Dendritic cell treated with granulocyte-macrophage colony-stimulating factor and Interleukin-4, amounts not matched to agents 40 ng/mL and 50 ng/mL, for 4 days (primary cell): ENCODE results near the gene C12orf75.

Experiments
- H3K27ac Mint-ChIP-seq: one replicate; pipeline ENCODE4 v1.8.0; 2022; ENCODE audit warnings: mild to moderate bottlenecking, mixed read lengths
- H3K27me3 Mint-ChIP-seq: one replicate; pipeline ENCODE4 v1.8.0; 2022; ENCODE audit warnings: mild to moderate bottlenecking, mixed read lengths
- H3K36me3 Mint-ChIP-seq: one replicate; pipeline ENCODE4 v1.8.0; 2022; ENCODE audit warnings: low read depth, mixed read lengths
- H3K4me1 Mint-ChIP-seq: one replicate; pipeline ENCODE4 v1.8.0; 2022; ENCODE audit warnings: low read depth, mixed read lengths
- H3K4me3 Mint-ChIP-seq: one replicate; pipeline ENCODE4 v1.8.0; 2022; ENCODE audit warnings: mild to moderate bottlenecking, moderate library complexity, mixed read lengths
- H3K9me3 Mint-ChIP-seq: one replicate; pipeline ENCODE4 v1.8.0; 2022; ENCODE audit warnings: mixed read lengths
- intact Hi-C: fragments of 100-400 bp; cut with micrococcal nuclease; formaldehyde crosslinking; loops from one replicate; pipeline ENCODE4 v1.15.0; 2022

Gene C12orf75

DNA sequence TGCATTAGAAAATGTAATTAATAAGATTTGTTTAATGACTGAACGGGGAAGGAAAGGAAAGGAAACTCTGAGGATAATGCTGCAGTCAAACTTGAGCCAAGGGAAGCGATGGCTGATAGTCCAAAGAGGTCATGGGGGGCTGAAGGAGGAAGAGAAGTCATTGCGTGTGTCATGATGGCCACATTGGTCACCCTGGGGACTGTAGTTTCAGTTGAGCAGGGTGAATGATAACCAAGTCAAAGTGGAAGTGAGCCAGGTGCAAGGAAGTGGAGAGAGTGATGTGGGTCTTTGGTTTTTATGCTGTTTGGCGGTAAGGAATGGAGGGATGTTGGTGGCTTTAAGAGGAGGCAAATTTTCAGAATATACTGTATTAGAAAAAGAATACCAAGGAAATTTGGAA, 21.6 kb downstream of the C12orf75 start:
- Mint-ChIP-seq H3K9me3 (no peaks in the 10 kb centered on the region), H3K4me1 (peaks cover 12% of the 10 kb centered on the region), H3K4me3 (no peak overlapping the region), H3K36me3 (no peaks in the 10 kb centered on the region), H3K27ac (no peak overlapping the region), H3K27me3 (no peaks in the 10 kb centered on the region)
- intact Hi-C loops, result no loop called here

DNA sequence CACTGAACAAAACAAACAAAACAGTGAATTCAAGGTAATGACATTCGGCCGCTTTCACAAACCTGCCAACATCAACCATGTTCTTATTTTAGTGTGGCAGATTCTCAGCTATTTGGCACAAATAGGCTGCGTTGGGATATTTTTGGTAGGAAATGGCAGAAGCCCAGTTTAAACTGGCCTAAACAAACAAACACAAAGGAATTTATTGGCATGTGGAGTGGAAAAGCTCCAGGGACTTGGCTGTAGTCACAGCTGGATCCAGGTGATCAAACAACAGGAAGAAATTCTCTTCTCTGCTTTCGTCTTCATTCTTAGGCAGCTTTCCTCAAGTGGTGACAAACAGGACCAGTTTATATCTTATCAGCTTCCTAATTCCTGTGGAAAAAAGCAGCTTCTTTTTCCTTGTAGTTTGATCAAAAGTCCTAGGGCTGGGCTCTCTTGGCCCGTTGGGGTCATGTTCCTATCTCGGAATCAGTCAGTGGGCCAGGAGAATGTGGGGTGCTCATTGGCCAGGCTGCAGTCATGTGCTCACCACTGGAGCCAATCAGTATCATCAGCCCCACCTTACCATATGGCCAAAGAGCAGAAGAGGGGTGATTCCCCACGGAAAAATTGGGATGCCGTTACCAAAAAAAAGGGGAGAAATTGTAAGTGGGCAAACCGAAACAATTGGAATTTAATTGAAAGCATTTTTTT, 22.6 kb downstream of the C12orf75 start:
- Mint-ChIP-seq H3K27ac (no peak overlapping the region), H3K9me3 (no peaks in the 10 kb centered on the region), H3K36me3 (no peaks in the 10 kb centered on the region), H3K4me3 (no peak overlapping the region), H3K4me1 (peaks cover 16% of the 10 kb centered on the region), H3K27me3 (no peaks in the 10 kb centered on the region)
- intact Hi-C loops, result no loop called here

DNA sequence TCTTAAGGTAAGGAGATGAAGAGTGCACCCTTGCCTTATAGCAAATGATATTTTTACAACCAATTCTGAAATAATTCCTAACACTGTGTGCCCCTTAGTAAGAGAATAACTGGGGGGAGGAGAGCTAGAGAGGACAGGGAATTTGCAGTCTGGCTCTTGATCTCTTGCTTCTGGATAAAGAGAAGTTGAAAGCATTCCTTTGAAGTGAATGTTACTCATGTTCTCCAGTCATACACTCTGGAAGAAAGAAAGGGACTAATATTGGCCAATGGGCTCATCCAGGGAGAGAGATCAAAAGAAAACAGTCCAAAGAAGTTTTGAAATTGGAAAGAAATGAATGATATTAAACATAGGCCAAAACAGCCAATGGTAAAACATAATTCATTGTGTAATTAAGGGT, 25.3 kb downstream of the C12orf75 start:
- peaks cover 28% of the 10 kb centered on the region for H3K4me1 Mint-ChIP-seq
- H3K27me3 Mint-ChIP-seq, result no peaks in the 10 kb centered on the region
- intact Hi-C loops, result no loop called here
- H3K9me3 Mint-ChIP-seq, result no peaks in the 10 kb centered on the region
- no peak overlapping the region for H3K27ac Mint-ChIP-seq
- H3K36me3 Mint-ChIP-seq, result no peaks in the 10 kb centered on the region
- H3K4me3 Mint-ChIP-seq, result no peak overlapping the region

DNA sequence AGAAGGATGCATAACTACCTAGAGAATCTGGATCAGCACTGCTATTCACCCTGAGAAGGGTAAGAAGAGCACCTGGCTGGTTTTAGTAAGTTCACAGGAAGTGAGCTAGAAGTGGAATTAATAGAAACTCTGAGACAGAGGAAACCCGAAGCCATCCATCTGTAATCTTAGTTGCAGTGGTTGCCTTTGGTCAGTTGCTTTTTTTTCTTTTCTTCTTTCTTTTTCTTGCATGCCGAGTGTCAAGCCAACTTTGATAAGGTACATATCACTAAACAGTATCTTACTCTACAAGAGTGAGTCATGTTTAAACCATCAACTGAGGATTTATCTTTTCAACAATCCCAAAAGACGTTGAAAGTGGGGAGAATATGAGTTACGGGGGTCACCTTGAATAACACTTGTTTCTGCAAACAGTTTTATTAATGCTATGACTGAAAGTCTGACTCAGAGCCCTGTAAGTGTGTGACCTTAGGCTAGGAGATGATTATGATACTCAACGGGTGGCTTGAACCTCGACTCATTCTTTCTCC, 26.7 kb downstream of the C12orf75 start:
- intact Hi-C loops, result no loop called here

DNA sequence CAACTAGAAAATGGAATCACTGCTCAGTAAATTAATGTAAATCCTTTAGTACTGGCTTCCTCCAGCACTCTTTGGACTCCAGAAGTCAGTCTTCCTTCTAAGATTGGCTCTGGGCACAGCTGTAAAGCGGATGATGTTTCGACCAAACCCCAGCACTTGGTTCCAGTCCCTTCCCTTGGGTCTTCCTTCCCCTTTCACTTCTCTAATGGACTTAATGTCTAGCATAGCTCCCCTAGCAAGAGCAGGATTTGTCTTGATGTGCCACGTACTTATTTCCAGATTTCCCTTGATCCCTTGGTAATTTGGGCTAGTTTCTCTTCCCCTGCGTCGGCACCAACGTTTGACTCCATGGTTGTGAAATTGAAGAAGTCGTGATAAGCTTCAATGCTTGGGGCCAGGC, 28.3 kb downstream of the C12orf75 start:
- intact Hi-C loops, result no loop called here
- H3K36me3 Mint-ChIP-seq, result no peaks in the 10 kb centered on the region
- peaks cover 18% of the 10 kb centered on the region for H3K4me1 Mint-ChIP-seq
- H3K27ac Mint-ChIP-seq, result peak overlapping the region; percentile 74
- H3K4me3 Mint-ChIP-seq, result peak overlapping the region; percentile 35
- no peaks in the 10 kb centered on the region for H3K27me3 Mint-ChIP-seq
- no peaks in the 10 kb centered on the region for H3K9me3 Mint-ChIP-seq

More for the DNA sequence above, 26.7 kb downstream of the C12orf75 start:
- Mint-ChIP-seq H3K9me3 (no peaks in the 10 kb centered on the region), H3K27ac (peak overlapping the region; percentile 59), H3K4me3 (no peak overlapping the region), H3K4me1 (peaks cover 19% of the 10 kb centered on the region), H3K27me3 (no peaks in the 10 kb centered on the region), H3K36me3 (no peaks in the 10 kb centered on the region)

DNA sequence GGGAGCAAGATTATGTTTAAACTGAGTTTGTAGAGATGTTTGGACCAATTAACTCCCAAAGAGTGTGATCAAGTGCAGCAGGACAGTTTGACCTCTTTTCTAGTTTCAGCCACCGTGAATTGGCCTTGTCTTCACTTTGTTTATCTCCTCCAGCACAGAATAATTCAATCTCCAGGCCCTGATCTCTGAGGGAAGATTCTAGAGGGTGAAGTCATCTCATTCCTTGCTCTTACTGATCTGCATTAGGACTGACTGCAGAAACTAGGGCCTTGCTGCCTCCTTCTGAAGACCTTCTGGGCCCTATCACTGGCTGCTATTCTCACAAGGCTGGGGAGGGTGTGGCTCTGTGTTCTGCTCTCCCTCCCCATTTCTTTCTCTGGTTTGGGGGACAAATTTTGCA, 29.4 kb downstream of the C12orf75 start:
- H3K36me3 Mint-ChIP-seq, result no peaks in the 10 kb centered on the region

DNA sequence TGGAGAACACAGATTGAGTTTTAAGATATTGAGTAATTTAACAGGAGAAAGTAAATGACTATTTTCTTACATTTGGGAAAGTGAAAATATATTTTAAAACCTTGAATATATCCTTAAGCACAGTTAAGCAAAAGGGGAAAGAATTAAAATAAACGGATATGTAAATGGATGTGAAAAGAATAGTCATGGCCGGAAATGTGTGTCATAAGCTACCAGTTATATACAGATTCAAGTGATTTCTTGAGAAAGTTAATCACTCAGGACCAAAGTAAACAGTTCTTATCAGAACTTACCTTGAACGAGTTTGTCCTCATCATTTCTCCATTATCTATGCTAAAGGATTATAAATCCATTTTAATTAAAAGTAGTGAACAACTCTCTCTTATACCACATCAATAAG, 33.4 kb downstream of the C12orf75 start:
- Mint-ChIP-seq H3K9me3 (no peaks in the 10 kb centered on the region), H3K27me3 (no peaks in the 10 kb centered on the region), H3K4me1 (peaks cover 12% of the 10 kb centered on the region), H3K27ac (no peak overlapping the region), H3K36me3 (no peaks in the 10 kb centered on the region), H3K4me3 (no peak overlapping the region)
- intact Hi-C loops, result no loop called here

More for the DNA sequence above, 29.4 kb downstream of the C12orf75 start:
- Mint-ChIP-seq H3K9me3 (no peaks in the 10 kb centered on the region), H3K4me3 (no peak overlapping the region), H3K4me1 (peaks cover 18% of the 10 kb centered on the region), H3K27me3 (no peaks in the 10 kb centered on the region), H3K27ac (peak overlapping the region; percentile 74)
- intact Hi-C loops, result no loop called here

DNA sequence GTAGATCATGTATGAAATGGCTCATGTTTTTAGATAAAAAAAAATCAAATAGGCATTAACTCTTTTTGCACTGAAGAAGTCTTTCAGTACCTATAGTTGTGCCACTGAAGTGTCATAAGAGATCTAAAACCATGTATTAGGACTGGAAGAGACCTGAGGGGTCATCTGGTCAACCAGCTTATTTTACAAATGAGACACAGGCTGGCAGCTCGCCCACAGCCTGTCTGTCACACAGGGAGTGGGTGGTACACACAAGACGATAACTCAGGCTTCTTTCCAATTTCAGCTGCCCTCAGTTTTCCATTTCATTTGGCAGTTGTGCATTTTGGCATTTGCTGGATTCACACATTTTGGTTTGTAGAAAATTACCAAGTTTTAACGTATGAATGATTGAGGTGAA, 34.7 kb downstream of the C12orf75 start:
- intact Hi-C loops, result no loop called here
- Mint-ChIP-seq H3K27me3 (no peaks in the 10 kb centered on the region), H3K4me3 (no peak overlapping the region), H3K36me3 (no peaks in the 10 kb centered on the region), H3K4me1 (peaks cover 6% of the 10 kb centered on the region), H3K27ac (no peak overlapping the region), H3K9me3 (no peaks in the 10 kb centered on the region)

DNA sequence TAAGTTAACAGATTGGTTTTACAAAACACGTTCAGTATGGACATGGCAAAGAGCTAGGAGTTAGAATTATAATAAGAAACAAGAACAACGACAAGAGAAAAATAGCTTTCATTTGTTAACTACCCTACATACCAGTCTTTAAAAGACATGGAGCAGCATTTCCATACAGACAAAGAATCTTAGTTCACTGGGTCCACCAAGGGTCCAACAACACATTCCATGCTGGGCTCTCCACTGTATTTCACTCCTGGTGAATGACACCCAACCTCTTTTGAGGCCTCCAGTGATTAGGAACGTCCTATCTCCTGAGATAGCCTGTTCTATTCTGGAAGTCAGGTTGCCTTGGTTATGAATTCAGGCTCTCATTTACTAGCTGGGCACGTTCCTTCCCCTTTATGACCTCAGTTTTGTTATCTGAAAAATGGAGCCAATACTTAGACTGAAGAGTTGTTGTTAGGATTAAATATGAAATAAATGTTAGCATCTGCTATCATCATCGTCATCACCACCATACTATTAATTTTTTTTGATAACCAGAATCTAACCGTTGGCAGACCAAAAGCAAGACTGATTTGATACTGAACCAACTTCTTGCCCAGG, 37.7 kb downstream of the C12orf75 start:
- H3K27ac Mint-ChIP-seq, result no peak overlapping the region

DNA sequence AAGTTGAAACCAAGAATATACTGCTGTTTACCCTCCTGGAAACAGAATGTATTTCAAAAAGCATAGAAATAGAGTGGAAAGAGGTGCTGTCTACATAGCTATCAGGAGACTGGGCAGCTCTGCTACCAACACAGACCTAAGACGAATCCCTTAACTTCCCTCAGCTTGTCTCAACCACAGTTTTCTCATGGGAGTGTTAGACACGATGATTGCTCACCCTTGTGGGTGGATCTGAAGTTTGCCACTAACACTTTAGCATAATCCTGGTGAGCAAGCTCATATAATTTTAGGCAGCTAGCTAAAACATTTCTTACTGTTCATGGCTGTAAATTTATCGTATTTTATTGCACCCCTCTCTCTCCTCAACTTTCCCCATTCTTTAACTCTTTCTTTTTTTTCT, 38.5 kb downstream of the C12orf75 start:
- Mint-ChIP-seq H3K27ac (no peak overlapping the region), H3K36me3 (no peaks in the 10 kb centered on the region), H3K9me3 (no peaks in the 10 kb centered on the region), H3K27me3 (no peaks in the 10 kb centered on the region), H3K4me1 (peaks cover 6% of the 10 kb centered on the region), H3K4me3 (no peak overlapping the region)
- intact Hi-C loops, result no loop called here

More for the DNA sequence above, 37.7 kb downstream of the C12orf75 start:
- no peaks in the 10 kb centered on the region for H3K36me3 Mint-ChIP-seq
- intact Hi-C loops, result no loop called here
- H3K4me3 Mint-ChIP-seq, result no peak overlapping the region
- H3K4me1 Mint-ChIP-seq, result peaks cover 6% of the 10 kb centered on the region
- H3K9me3 Mint-ChIP-seq, result no peaks in the 10 kb centered on the region
- H3K27me3 Mint-ChIP-seq, result no peaks in the 10 kb centered on the region

DNA sequence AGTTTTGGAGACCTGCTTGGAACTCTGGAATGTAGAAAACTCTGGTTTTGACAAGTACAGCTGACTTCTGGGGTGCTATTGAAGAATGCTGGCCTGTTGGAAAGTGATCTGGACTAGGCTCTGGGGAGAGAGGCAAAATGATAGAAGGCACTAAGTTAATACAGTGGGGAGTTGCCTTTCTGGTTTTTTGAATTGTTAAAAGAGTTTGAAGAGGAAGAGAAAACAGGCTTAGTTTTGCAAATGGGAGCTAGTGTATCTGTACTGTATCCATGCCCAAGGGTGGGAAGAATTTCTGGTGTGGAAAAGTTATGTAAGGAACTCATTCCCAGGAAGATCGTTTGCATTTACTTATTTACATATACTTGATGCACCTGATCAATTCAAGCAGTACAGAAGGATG, 43.8 kb downstream of the C12orf75 start:
- Mint-ChIP-seq H3K27me3 (no peaks in the 10 kb centered on the region), H3K4me3 (no peak overlapping the region), H3K36me3 (no peaks in the 10 kb centered on the region), H3K9me3 (no peaks in the 10 kb centered on the region), H3K27ac (no peak overlapping the region), H3K4me1 (no peaks in the 10 kb centered on the region)
- intact Hi-C loops, result no loop called here

DNA sequence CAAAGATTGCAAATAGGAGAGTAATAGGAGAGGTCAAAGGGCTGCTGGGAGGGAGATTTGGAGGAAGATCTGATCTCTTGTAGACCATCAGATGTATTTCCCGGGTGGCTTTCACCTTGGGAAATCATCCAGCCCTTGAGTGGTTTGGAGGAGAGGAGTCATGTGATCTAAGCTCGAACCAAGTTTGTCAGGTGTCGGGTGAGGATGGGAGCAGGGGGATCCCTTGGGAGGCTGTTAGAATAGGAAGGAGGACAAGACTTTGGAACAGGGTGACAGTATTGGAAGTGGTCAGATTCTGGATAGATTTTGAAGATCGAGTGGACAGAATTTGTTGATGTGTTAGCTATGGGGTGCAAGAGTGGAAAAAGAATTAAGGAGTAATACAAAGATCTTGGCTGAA, 46.6 kb downstream of the C12orf75 start:
- Mint-ChIP-seq H3K36me3 (no peaks in the 10 kb centered on the region), H3K9me3 (no peaks in the 10 kb centered on the region), H3K4me3 (no peak overlapping the region), H3K4me1 (no peaks in the 10 kb centered on the region), H3K27me3 (no peaks in the 10 kb centered on the region), H3K27ac (no peak overlapping the region)
- intact Hi-C loops, result no loop called here

DNA sequence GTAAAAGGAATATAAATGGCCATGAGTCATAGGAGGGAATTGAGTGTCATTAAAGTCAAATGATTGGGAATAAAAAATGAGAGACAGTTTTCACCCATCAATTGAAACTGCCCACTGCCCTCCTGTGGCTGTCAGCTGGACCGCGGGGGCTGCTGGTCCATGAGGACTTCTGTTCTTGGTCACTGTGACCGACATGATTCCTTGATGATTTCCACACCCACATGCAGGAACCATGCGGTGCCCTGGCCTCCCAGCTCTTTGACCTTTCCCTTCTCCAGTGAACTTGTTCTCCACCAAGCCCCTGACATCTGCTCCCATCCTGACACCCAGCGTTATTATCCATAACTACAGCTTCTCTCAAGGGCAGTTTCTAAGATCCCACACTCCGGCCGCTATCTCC, 48.4 kb downstream of the C12orf75 start:
- Mint-ChIP-seq H3K27me3 (no peaks in the 10 kb centered on the region), H3K36me3 (no peaks in the 10 kb centered on the region), H3K4me1 (no peaks in the 10 kb centered on the region), H3K4me3 (no peak overlapping the region), H3K27ac (no peak overlapping the region), H3K9me3 (no peaks in the 10 kb centered on the region)
- intact Hi-C loops, result no loop called here

DNA sequence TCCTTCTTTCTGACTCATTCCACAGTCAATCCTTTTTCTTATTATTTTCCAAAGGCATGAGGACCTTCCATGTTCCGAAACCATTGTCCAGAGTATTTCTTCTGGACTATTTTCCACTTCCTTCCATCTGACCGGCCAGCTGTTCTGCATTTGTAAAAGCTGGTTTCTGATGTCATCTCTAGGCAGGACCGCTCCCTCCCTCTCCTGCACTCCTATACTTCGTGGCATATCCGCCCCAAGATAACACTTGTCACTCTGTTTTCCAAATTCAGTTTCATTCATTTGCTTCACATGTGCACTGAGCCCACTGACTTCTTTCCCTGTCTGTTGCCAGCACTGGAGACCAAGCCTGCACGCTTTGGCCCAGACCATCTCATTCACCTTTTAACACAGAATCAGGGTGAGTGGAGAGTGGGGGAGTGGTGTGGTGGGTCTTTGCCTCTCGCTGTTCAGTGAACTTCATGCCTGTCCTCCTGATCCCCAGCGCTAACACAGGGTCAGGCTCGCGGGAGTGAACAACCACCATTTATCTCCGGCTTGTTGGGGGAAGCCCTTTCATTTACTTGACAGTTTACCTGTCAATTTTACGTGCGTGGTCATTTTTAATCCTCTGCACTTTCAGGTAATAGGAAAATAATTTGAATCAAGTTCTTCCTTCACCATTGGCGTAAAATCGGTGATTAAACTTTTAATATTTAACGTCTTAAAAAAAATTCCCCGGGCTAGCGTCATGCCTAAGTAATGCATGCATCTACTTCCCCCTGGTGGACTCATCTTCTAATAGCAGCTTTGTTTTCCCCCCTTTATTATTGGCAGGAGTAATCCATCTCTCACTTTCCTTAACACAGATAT, 52.5 kb downstream of the C12orf75 start:
- no peaks in the 10 kb centered on the region for H3K4me1 Mint-ChIP-seq
- H3K9me3 Mint-ChIP-seq, result no peaks in the 10 kb centered on the region
- H3K4me3 Mint-ChIP-seq, result no peak overlapping the region
- no peaks in the 10 kb centered on the region for H3K36me3 Mint-ChIP-seq
- H3K27ac Mint-ChIP-seq, result no peak overlapping the region
- no peaks in the 10 kb centered on the region for H3K27me3 Mint-ChIP-seq
- intact Hi-C loops, result loop anchor here (2.0 to 10.0 kb wide), 4 partner anchors 58 to 216 kb away; no protein-coding TSS in a partner anchor
